ENCODE data around the gene UFSP1. TPM values are rescaled to one million over a fixed set of nuclear protein-coding genes. Genes with fewer than 3 reads are reported as not detected.
A peak's percentile ranks its signal among the peaks of the same experiment; 100 is the strongest.

The UFSP1 gene
- total RNA-seq, 1 donor from 2014 or later = 2.1 TPM

DNA sequence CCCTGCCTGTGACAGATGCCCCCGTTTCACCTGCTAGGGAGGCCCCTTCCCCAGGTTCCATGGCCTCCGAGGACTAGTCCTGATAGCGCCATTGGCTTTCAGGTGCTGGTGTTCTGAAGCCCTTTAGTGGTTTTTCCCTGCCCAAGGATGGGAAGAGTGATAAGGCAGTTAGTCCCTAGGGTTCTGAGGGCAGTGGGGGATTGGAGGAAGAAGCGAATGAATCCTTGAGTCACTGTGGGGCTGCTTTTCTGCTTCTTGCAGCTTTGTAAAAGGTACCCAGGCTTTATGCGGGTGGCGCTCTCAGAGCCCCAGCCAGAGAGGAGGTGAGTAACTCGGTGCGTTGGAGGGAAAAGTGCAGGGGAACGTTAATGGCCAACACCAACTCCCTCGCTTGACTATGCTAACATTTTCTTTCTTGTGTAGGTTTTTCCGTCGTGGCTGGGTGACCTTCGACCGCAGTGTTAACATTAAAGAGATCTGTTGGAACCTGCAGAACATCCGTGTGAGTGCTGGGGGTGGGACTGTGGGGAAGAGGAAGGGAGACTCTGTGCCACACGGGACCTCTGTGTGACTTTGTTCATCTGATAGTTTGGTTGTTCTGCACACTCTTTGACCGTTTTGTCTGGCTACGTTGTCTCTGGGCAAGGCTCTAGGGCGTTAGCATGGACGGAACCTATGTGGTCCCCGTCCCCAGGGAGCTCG is 3.9 kb downstream of the UFSP1 start:
- intact Hi-C loops (cut with DNase I) = no loop called here

DNA sequence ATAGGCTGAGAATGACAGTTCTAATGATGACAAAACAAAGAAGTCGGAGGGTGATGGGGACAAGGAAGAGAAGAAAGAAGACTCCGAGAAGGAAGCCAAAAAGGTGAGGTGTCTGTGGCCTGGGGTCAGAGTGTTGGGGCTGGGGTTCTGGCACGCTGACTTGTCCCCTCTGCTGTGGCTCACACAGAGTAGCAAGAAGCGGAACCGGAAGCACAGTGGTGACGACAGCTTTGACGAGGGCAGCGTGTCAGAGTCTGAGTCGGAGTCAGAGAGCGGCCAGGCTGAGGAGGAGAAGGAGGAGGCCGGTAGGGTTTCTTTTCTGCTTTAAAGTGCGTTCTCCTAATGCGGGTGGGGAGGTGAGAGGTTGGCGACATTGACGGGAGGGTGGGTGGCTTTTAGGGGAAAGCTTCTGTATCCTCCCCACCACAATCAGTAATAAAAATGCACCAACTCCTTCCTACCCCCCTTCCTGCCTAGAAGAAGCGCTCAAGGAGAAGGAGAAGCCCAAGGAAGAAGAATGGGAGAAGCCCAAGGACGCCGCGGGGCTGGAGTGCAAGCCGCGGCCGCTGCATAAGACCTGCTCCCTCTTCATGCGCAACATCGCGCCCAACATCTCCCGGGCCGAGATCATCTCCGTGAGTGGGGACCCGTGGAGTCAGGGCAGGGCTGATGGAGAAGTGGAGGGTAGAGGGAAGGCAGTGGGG is 4.6 kb downstream of the UFSP1 start:
- no peak for DNase-seq (ENCODE audit: low spot score)

More for the DNA sequence above, 3.9 kb downstream of the UFSP1 start:
- DNase-seq (ENCODE audit: low spot score) = no peak

DNA sequence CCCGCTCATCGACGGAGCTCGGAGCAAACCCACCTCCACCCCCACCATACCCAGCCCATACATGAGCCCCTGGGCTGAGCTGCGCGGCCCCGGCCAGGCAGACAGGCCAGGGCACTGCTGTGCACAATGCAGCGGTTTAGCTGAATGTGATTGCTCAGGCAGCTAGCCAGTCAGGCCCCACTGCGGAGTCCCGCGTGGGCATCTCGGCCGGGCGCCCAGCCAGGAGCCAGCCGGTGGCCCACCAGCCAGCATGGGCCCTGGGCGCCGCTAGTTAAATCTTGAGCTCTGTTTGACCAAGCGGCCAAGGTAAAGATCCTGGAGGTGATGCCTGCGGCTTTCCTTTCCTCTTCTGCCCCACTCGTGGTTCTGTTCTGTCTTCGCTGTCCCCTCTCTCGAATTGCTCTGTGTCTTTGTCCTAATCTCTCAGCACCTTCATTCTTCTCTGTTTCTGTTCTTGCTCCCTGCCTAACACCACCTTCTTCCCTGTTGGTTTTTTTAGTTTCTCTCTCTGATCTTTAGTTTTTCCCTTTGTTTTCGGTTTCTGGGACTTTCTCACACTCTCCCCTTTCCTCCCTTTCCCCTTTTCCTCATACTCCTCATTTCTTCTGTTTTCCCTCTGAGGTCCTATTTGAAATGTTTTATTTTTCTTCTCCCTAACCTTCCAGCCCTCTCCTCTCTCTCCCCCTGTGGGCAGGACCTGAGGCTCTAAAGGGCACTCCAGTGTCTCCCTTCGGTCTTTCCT is 6.6 kb downstream of the UFSP1 start:
- intact Hi-C loops (cut with DNase I) = no loop called here
- no peak for DNase-seq (ENCODE audit: low spot score)

More for the DNA sequence above, 4.6 kb downstream of the UFSP1 start:
- intact Hi-C loops (cut with DNase I) = no loop called here

DNA sequence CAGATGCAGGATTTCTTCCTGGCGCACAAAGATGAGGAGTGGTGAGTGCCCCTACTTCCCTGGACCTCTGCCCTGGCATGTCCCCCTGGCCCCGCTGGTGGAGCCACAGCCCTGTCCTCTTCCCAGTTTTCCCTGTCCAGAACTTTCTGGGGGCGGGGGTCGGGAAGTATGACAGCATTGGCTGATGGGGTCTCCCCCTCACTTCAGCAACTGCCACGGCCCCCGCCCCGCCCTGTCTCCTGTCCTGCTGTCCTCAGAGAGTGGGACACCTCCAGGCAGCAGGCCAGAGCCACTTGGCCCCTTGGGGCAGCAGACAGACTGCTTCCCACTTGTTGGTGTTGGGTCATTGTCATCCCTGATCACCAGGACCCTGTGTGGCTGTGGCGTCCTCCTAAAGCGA is 7.3 kb downstream of the UFSP1 start:
- no peak for DNase-seq (ENCODE audit: low spot score)
- intact Hi-C loops (cut with DNase I) = no loop called here

DNA sequence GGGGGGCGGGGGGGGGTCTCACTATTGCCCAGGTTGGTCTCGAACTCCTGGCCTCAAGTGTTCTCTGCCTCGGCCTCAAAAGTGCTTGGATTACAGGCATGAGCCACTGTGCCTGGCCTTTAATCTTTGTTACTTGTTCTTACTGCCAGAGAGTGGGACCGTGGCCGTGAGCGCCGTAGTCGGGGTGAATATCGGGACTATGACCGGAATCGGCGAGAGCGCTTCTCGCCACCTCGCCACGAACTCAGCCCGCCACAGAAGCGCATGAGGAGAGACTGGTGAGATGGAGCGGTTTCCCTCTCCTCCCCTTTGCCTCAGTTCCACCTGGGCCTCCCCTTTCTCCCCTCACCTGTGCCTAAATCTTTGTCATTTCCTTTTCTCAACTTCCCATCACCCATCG is 8.4 kb downstream of the UFSP1 start:
- intact Hi-C loops (cut with DNase I) = no loop called here

DNA sequence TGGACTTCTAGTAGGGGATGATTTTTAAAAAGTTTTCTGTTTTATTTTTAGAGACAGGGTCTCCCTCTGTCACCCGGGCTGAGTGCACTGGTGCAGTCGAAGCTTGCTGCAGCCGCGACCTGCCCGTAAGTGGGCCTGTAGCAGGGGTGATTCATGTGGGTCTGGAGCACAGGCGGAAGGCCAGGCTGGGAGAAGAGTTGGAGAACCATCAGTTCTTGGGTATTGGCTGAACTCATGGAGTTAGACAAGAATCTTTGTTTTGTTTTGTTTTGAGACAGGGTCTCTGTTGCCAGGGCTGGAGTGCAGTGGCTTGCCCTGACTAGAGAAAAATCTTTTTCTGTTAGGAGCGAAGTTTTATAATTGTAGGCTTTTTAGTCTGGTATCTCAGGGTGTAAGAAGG is 8.9 kb downstream of the UFSP1 start:
- DNase-seq (ENCODE audit: low spot score) = no peak

More for the DNA sequence above, 8.4 kb downstream of the UFSP1 start:
- DNase-seq (ENCODE audit: low spot score) = no peak

DNA sequence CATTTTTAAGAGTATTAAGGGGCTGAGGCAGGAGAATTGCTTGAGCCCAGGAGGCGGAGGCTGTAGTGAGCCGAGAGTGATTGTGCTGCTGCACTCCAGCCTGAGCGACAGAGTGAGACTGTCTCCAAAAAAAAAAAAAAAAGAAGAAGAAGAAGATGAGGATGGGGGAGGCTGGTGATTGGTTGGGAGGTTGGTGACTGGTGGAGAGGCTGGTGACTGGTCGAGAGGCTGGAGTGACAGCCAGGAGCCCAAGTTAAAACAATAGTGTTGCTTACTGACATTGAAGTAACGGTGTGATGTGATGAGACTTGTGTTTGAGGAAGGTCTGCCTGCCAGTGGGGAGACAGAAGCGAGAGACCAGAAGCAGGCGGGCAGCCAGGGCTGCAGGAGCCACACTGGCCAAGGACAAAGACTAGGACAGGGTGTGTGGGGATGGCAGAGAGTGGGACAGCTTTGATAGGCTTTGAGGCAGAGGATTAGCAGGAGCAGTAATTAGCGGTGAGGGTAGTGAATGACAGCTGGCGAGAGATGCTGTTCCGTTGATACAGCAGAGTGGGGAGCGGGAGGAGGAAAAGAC is 9.7 kb downstream of the UFSP1 start:
- intact Hi-C loops (cut with DNase I) = no loop called here
- no peak for DNase-seq (ENCODE audit: low spot score)

More for the DNA sequence above, 8.9 kb downstream of the UFSP1 start:
- intact Hi-C loops (cut with DNase I) = no loop called here

DNA sequence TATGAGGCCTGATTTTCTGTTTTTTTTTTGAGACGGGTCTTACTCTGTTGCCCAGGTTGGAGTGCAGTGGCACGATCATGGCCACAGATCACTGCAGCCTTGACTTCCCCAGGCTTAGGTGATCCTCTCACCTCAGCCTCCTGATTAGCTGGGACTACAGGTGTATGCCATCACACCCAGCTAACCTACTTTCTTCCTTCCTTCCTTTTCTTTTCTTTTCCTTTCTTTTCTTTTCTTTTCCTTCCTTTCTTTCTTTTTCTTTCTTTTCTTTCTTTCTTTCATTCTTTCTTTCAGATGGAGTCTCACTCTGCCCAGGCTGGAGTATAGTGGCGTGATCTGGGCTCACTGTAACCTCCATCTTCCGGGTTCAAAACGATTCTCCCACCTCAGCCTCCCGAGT is 10.8 kb downstream of the UFSP1 start:
- no peak for DNase-seq (ENCODE audit: low spot score)
- intact Hi-C loops (cut with DNase I) = no loop called here

DNA sequence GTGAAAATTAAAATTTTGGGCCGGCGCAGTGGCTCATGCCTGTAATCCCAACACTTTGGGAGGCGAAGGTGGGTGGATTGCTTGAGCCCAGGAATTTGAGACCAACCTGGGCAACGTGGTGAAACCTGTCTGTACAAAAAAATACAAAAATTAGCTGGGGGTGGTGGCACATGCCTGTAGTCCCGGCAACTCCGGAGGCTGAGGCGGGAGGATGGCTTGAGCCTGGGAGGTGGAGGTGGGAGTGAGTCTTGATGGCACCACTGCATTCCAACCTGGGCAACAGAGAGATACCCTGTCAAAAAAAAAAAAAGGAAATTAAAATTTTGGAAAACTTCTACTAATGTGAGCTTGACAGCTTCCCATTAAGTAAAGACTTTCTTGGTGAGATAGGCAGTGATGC is 11.5 kb downstream of the UFSP1 start:
- no peak for DNase-seq (ENCODE audit: low spot score)
- intact Hi-C loops (cut with DNase I) = no loop called here

DNA sequence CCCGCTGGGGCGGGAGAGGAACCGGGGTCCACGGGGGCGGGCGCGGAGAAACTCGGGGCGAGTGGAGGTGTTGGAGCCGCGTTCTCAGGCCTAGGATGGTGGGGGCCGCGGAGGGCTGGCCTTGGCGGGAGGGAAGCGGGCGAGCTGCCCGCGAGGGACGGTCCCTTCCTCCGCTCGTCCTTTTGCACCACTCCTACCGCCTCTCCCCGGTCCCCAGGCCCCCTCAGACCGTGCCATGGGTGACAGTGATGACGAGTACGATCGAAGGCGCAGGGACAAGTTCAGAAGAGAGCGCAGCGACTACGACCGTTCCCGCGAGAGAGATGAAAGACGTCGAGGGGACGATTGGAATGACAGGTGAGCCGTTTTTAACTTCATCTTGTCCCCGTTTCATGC is 14.2 kb downstream of the UFSP1 start:
- intact Hi-C loops (cut with DNase I) = no loop called here
- DNase-seq (ENCODE audit: low spot score) = no peak

DNA sequence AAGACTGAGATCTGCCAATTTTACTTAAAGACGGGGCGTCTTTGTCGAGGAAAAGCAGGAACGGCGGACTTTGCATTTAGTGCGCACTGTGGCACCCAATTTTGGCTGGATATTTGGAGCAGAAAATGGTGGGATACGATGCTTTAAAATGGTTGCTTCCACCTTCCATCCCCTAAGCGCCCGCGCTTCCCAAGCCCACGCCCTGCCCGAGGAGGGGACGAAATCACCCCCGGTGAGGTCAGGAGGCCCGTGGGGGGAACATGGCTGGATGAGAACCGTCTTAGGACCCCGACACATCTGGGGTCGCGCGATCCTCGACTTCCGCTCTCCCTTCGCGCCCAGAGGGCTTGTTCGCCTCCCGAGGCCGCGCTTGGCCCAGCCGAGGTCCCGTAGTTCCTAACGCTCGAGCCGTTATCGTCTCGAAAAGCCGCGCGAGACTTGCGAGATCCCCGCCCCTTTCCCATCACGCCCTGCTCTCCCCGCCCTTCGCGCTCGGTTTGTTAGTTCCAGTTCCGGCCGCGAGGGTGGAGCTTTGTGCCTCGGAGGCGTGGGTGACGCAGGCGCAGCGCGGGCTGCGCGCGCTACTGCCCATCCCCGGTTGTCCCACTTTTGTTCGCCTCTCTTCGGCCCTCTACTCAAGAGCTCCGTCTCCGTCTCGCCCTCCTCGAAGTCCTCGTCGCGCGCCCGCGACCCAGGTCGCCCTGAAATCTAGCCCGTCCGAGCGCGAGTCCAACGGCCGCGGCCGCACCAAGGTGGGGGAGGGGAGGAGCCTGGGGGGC is 14.7 kb downstream of the UFSP1 start, which contains the start of gene SRRT:
Gene SRRT, plus strand, starts transcription at position 527 of the 779 bp plus-strand sequence. CDS start 488 bp downstream, outside the sequence.
- DNase-seq (ENCODE audit: low spot score) = peak; percentile 99
- intact Hi-C loops (cut with DNase I) = loop anchor here (5.0 kb wide), 1 partner anchor 167 kb away; the partner anchor contains the start of gene POP7

DNA sequence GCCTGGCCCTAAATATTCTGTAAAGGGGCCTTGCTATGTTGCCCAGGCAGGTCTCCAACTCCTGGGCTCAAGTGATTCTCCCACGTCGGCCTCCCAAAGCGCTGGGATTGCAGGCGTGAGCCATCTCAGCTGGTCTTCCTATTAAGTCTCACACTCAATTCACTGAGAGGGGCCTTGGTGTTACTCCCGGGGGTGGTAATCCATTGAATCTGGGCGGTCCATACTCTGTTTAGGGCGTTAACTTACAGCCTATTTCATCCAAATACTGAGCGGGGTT is 15.3 kb downstream of the UFSP1 start:
- no peak for DNase-seq (ENCODE audit: low spot score)
- intact Hi-C loops (cut with DNase I) = loop anchor here (5.0 kb wide), 1 partner anchor 167 kb away; the partner anchor contains the start of gene POP7

DNA sequence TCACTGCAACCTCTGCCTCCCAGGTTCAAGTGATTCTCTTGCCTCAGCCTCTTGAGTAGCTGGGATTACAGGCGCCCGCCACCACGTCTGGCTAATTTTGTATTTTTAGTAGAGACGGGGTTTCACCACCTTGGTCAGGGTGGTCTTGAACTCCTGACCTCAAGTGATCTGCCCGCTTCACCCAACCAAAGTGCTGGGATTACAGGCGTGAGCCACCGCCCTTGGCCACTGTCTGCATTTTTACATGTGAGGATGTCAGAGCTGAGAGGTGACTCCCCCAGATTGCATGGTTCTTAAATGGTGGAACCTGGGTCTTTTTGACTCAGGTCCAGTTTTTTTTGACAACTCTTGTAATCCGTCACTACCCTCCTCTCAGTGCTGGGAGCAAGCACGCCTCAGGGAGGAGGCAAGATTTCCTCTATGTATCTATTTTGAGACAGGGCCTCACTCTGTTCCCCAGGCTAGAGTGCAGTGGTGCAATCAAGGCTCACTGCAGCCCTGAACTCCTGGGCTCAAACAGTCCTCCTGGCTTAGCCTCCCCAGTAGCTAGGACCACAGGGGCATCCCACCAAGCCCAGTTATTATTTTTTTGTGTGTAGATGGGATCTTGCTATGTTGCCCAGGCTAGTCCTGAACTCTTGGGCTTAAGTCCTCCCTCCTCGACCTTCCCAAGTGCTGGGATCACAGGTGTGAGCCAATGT is 15.8 kb downstream of the UFSP1 start:
- no peak for DNase-seq (ENCODE audit: low spot score)
- intact Hi-C loops (cut with DNase I) = loop anchor here (5.0 kb wide), 1 partner anchor 166 kb away; the partner anchor contains the start of gene POP7

DNA sequence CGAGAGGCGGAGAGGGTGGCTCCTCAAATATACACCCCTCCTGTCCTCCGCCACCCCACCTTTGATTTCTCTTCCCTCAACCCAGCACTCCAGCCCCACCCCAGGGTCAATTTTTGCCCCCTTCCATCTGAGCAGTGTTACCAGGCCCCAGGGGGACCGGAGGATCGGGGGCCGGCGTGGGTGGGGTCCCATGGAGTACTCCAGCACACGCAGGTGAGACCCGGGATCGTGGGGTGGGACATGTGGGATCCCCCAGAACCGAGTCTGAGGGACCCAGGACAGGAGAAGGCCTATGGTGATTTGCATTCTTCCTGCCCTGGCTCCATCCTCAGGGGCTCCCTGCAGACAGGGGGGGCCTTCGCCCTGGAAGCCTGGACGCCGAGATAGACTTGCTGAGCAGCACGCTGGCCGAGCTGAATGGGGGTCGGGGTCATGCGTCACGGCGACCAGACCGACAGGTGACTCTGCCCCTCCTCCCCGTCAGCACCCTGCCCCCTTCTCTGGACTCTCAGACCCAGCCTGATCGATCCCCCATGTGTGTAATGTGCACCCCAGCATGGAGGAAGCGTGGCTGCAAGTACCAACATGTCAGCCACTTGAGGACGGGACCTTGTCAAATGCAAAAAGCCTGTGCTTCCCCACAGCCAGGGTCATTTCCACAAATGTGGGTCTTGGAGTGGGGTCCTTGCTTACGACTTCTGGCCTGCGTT is 21.6 kb downstream of the UFSP1 start:
- intact Hi-C loops (cut with DNase I) = loop anchor here (2.0 kb wide), 1 partner anchor 29 kb away; no protein-coding TSS in a partner anchor
- DNase-seq (ENCODE audit: low spot score) = no peak

DNA sequence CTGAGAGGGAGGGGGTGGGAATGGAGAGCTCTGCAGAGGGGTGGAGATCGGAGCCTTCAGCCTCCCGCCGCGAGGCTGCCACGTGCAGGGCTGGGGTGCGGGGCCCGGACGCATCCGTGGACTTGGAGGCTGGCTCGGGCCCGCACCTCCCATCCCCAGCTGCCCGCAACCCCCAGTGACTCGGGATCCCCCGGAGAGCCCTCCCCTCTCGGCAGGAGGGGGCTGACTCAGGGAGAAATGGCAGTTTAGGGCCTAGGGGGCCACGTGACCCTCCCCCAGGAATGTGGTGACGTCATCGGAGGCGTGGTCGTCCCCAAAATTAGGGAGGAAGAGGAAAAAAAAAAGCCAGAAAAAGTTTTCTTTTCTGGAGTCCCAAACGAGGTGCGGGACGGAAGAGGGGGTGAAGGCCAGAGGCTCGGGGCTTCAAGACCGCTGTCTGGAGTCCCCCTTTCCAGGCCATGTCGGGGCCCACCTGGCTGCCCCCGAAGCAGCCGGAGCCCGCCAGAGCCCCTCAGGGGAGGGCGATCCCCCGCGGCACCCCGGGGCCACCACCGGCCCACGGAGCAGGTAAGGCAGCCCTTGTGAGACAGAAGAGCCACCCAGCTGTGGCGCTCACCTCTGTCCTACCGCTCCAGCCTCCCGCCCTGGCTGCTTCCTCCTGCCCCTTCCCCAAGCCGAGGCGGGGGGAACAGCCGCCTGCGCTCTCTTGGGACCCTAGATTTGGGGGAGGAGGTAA is 22.3 kb downstream of the UFSP1 start, which contains the start of gene TRIP6:
Gene TRIP6, plus strand, starts transcription at position 348 of the 736 bp plus-strand sequence. Its CDS starts 111 bp downstream, at position 459.
- DNase-seq (ENCODE audit: low spot score) = peak; percentile 91
- intact Hi-C loops (cut with DNase I) = loop anchor here (2.0 kb wide), 1 partner anchor 28 kb away; no protein-coding TSS in a partner anchor

DNA sequence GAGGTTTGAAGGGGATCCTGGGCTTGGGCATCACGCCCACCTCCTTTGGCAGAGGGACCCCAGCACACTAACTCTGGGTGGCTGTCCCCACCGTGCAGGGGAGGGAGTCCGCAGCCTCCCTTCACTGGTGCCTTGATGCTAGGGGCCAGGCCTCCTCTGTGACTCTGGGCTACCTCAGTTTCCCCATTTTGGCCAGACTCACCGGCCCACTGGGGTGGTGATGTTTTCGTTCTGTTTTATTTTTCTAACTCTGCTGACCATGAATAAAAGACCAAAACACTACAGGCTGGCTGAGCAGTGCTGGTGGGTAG is 22.8 kb downstream of the UFSP1 start:
- intact Hi-C loops (cut with DNase I) = loop anchor here (2.0 kb wide), 1 partner anchor 28 kb away; no protein-coding TSS in a partner anchor
- no peak for DNase-seq (ENCODE audit: low spot score)

Measured in cardiac septum (tissue), 1 donor.